ENCODE results near the gene CAMP. TPM values are rescaled to one million over a fixed set of nuclear protein-coding genes. Genes with fewer than 3 reads are reported as not detected.

Gene CAMP
- total RNA-seq, 2 experiments from 2014 or later: not detected

- CTCF ChIA-PET: no interaction called here
- no peaks in the 10 kb centered on the region for H3K9me3 ChIP-seq (ENCODE audit: control insufficient read depth in 1 of 2, insufficient read depth in 1 of 2, low read length in 2 of 2)
Measured at GRCh38 chr3:48215019-48215418, 8.3 kb upstream of the CAMP start.

GRCh38 chr3:48215466-48215865 lies 7.8 kb upstream of the CAMP start:
- H3K36me3 Mint-ChIP-seq (ENCODE audit: low read depth): no peaks in the 10 kb centered on the region
- TF ChIP-seq CTCF (IDR thresholded peaks at IDR 0.05): no peak
- Histone ChIP-seq H3K9me3 (ENCODE audit: control insufficient read depth in 1 of 2, insufficient read depth in 1 of 2, low read length in 2 of 2) (no peaks in the 10 kb centered on the region), H3K36me3 (ENCODE audit: insufficient read depth, low read length) (no peaks in the 10 kb centered on the region), H3K27me3 (ENCODE audit: control insufficient read depth in 1 of 2, insufficient read depth in 2 of 2, low read length in 2 of 2) (no peaks in the 10 kb centered on the region), H3K4me1 (ENCODE audit: insufficient read depth, low read length) (no peaks in the 10 kb centered on the region), H3K4me3 (ENCODE audit: low read length) (no peak overlapping the region), H3K27ac (ENCODE audit: low read depth in 1 of 2, low read length in 2 of 2) (no peak overlapping the region)
- H3K9me3 Mint-ChIP-seq: no peaks in the 10 kb centered on the region
- no peak for ATAC-seq (ENCODE audit: poor library complexity)
- intact Hi-C loops (cut with DNase I, micrococcal nuclease): no loop called here
- H3K27me3 Mint-ChIP-seq: no peaks in the 10 kb centered on the region
- ChIA-PET CTCF (no interaction called here), POLR2A (no interaction called here)
- H3K4me1 Mint-ChIP-seq (ENCODE audit: low read depth): no peaks in the 10 kb centered on the region
- no peak overlapping the region for H3K27ac Mint-ChIP-seq
- H3K4me3 Mint-ChIP-seq: no peak overlapping the region
- no peak for DNase-seq

More at GRCh38 chr3:48215019-48215418, 8.3 kb upstream of the CAMP start:
- DNase-seq: no peak
- H3K4me1 Mint-ChIP-seq (ENCODE audit: low read depth): no peaks in the 10 kb centered on the region
- no peaks in the 10 kb centered on the region for H3K27me3 Mint-ChIP-seq
- no peak overlapping the region for H3K4me3 ChIP-seq (ENCODE audit: low read length)
- no peak overlapping the region for H3K27ac ChIP-seq (ENCODE audit: low read depth in 1 of 2, low read length in 2 of 2)
- POLR2A ChIA-PET: no interaction called here
- no peaks in the 10 kb centered on the region for H3K27me3 ChIP-seq (ENCODE audit: control insufficient read depth in 1 of 2, insufficient read depth in 2 of 2, low read length in 2 of 2)
- H3K36me3 Mint-ChIP-seq (ENCODE audit: low read depth): no peaks in the 10 kb centered on the region
- TF ChIP-seq CTCF (IDR thresholded peaks at IDR 0.05): no peak
- ATAC-seq (ENCODE audit: poor library complexity): no peak
- H3K4me1 ChIP-seq (ENCODE audit: insufficient read depth, low read length): no peaks in the 10 kb centered on the region
- no peaks in the 10 kb centered on the region for H3K9me3 Mint-ChIP-seq
- intact Hi-C loops (cut with DNase I, micrococcal nuclease): no loop called here
- no peak overlapping the region for H3K27ac Mint-ChIP-seq
- no peak overlapping the region for H3K4me3 Mint-ChIP-seq
- H3K36me3 ChIP-seq (ENCODE audit: insufficient read depth, low read length): no peaks in the 10 kb centered on the region

GRCh38 chr3:48215876-48216275 lies 7.4 kb upstream of the CAMP start:
- H3K4me1 ChIP-seq (ENCODE audit: insufficient read depth, low read length): no peaks in the 10 kb centered on the region
- CTCF ChIA-PET: no interaction called here
- Mint-ChIP-seq H3K27me3 (no peaks in the 10 kb centered on the region), H3K4me3 (no peak overlapping the region), H3K9me3 (no peaks in the 10 kb centered on the region), H3K27ac (no peak overlapping the region), H3K36me3 (ENCODE audit: low read depth) (no peaks in the 10 kb centered on the region), H3K4me1 (ENCODE audit: low read depth) (no peaks in the 10 kb centered on the region)
- POLR2A ChIA-PET: no interaction called here
- intact Hi-C loops (cut with DNase I, micrococcal nuclease): no loop called here
- no peaks in the 10 kb centered on the region for H3K9me3 ChIP-seq (ENCODE audit: control insufficient read depth in 1 of 2, insufficient read depth in 1 of 2, low read length in 2 of 2)
- no peaks in the 10 kb centered on the region for H3K27me3 ChIP-seq (ENCODE audit: control insufficient read depth in 1 of 2, insufficient read depth in 2 of 2, low read length in 2 of 2)
- no peaks in the 10 kb centered on the region for H3K36me3 ChIP-seq (ENCODE audit: insufficient read depth, low read length)
- no peak for TF ChIP-seq CTCF (IDR thresholded peaks at IDR 0.05)
- no peak overlapping the region for H3K4me3 ChIP-seq (ENCODE audit: low read length)
- no peak overlapping the region for H3K27ac ChIP-seq (ENCODE audit: low read depth in 1 of 2, low read length in 2 of 2)
- DNase-seq: no peak
- no peak for ATAC-seq (ENCODE audit: poor library complexity)
